WTC11 (cell line): ENCODE data around the gene ZNF200. TPM values are rescaled to one million over a fixed set of nuclear protein-coding genes. Genes with fewer than 3 reads are reported as not detected.
A peak's percentile ranks its signal among the peaks of the same experiment; 100 is the strongest.

Experiments
- ATAC-seq: fragments of 200-7000 bp; cut with Tn5 transposase; 2 replicates; pipeline ENCODE4 v1.10.0; 2021; ENCODE audit warnings: mild to moderate bottlenecking, moderate library complexity
- CTCF ChIA-PET: fragments of 300-600 bp; sonication (Branson Sonifier 250); formaldehyde crosslinking; loops from one replicate; lab custom pipeline; 2021; ENCODE audit warnings: antibody characterized with exemption; lab: Charles Lee
- POLR2A ChIA-PET: fragments of 350-600 bp; sonication (Branson Sonifier 250); formaldehyde crosslinking; loops from one replicate; lab custom pipeline; 2021; ENCODE audit warnings: antibody characterized with exemption; lab: Charles Lee
- DNase-seq: peaks from one replicate; pipeline ENCODE4 v3.0.0; 2021; ENCODE audit warnings: low spot score
- H3K27ac Mint-ChIP-seq: 2 replicates; pipeline ENCODE4 v1.8.0; 2021; ENCODE audit warnings: mixed read lengths
- H3K27me3 Mint-ChIP-seq: 2 replicates; pipeline ENCODE4 v1.8.0; 2021; ENCODE audit warnings: low read depth, mild to moderate bottlenecking, moderate library complexity, mixed read lengths
- H3K36me3 Mint-ChIP-seq: 2 replicates; pipeline ENCODE4 v1.8.0; 2021; ENCODE audit warnings: mixed read lengths
- H3K4me1 Mint-ChIP-seq: 2 replicates; pipeline ENCODE4 v1.8.0; 2022; ENCODE audit warnings: mixed read lengths
- H3K4me3 Mint-ChIP-seq: 2 replicates; pipeline ENCODE4 v1.8.0; 2021; ENCODE audit warnings: mild to moderate bottlenecking, moderate library complexity, mixed read lengths
- H3K9me3 Mint-ChIP-seq: 2 replicates; pipeline ENCODE4 v1.8.0; 2021; ENCODE audit warnings: mixed read lengths
- AFF4 ChIP-seq: sonication (generic); formaldehyde crosslinking; IDR thresholded peaks from 2 replicates; pipeline ENCODE4 v1.8.1; 2023; ENCODE audit warnings: mild to moderate bottlenecking, missing genetic modification reagents, borderline replicate concordance
- CREB1 ChIP-seq: sonication (generic); formaldehyde crosslinking; IDR thresholded peaks from 2 replicates; pipeline ENCODE4 v1.8.0; 2023; ENCODE audit warnings: mild to moderate bottlenecking, missing genetic modification reagents
- CREM ChIP-seq: sonication (generic); formaldehyde crosslinking; IDR thresholded peaks from 2 replicates; pipeline ENCODE4 v1.8.1; 2022; ENCODE audit warnings: mild to moderate bottlenecking, missing genetic modification reagents, moderate library complexity
- E2F5 ChIP-seq: sonication (generic); formaldehyde crosslinking; IDR thresholded peaks from 2 replicates; pipeline ENCODE4 v1.8.1; 2022; ENCODE audit warnings: mild to moderate bottlenecking, moderate library complexity, missing genetic modification reagents
- FOXP1 ChIP-seq: sonication (generic); formaldehyde crosslinking; IDR thresholded peaks from 2 replicates; pipeline ENCODE4 v1.8.0; 2022; ENCODE audit warnings: missing genetic modification reagents, mild to moderate bottlenecking, moderate library complexity, borderline replicate concordance
- GTF2I ChIP-seq: fragments of 250-450 bp; sonication (Bioruptor Pico); conservative IDR thresholded peaks from 2 replicates; pipeline ENCODE4 v1.4.0; 2021; ENCODE audit warnings: mild to moderate bottlenecking
- HMGXB4 ChIP-seq: sonication (generic); formaldehyde crosslinking; IDR thresholded peaks from 2 replicates; pipeline ENCODE4 v1.8.1; 2023; ENCODE audit warnings: mild to moderate bottlenecking, moderate library complexity, missing genetic modification reagents
- JAZF1 ChIP-seq: fragments of 250-450 bp; sonication (Bioruptor Pico); IDR thresholded peaks from 2 replicates; pipeline ENCODE4 v1.9.0; 2021; ENCODE audit warnings: moderate library complexity, mild to moderate bottlenecking, inconsistent platforms
- SOX15 ChIP-seq: fragments of 250-450 bp; sonication (Bioruptor Pico); IDR thresholded peaks from 2 replicates; pipeline ENCODE4 v1.9.0; 2021; ENCODE audit warnings: mild to moderate bottlenecking
- SP1 ChIP-seq: sonication (generic); formaldehyde crosslinking; conservative IDR thresholded peaks from 2 replicates; pipeline ENCODE4 v1.8.1; 2022; ENCODE audit warnings: missing genetic modification reagents
- USF1 ChIP-seq: sonication (generic); formaldehyde crosslinking; IDR thresholded peaks from 2 replicates; pipeline ENCODE4 v1.8.0; 2022; ENCODE audit warnings: mild to moderate bottlenecking, missing genetic modification reagents
- ZBTB21 ChIP-seq: sonication (generic); formaldehyde crosslinking; IDR thresholded peaks from 2 replicates; pipeline ENCODE4 v1.8.1; 2023; ENCODE audit warnings: mild to moderate bottlenecking, missing genetic modification reagents, borderline replicate concordance
- ZNF121 ChIP-seq: sonication (generic); formaldehyde crosslinking; IDR thresholded peaks from 2 replicates; pipeline ENCODE4 v1.8.0; 2023; ENCODE audit warnings: missing genetic modification reagents
- ZNF232 ChIP-seq: sonication (generic); formaldehyde crosslinking; IDR thresholded peaks from 2 replicates; pipeline ENCODE4 v1.8.0; 2022; ENCODE audit warnings: mild to moderate bottlenecking, missing genetic modification reagents
- ZNF317 ChIP-seq: sonication (generic); formaldehyde crosslinking; IDR thresholded peaks from 2 replicates; pipeline ENCODE4 v1.8.1; 2023; ENCODE audit warnings: low read depth, mild to moderate bottlenecking, moderate library complexity, missing genetic modification reagents, borderline replicate concordance
- ZNF423 ChIP-seq: fragments of 250-450 bp; sonication (Bioruptor Pico); IDR thresholded peaks from 2 replicates; pipeline ENCODE4 v2.1.2; 2022; ENCODE audit warnings: mild to moderate bottlenecking, moderate library complexity
- ZNF532 ChIP-seq: fragments of 250-450 bp; sonication (Bioruptor Pico); IDR thresholded peaks from 2 replicates; pipeline ENCODE4 v1.9.0; 2021; ENCODE audit warnings: mild to moderate bottlenecking, borderline replicate concordance
- total RNA-seq: library from RNA; stranded (reverse); gene quantifications from 3 replicates; pipeline ENCODE4 v1.2.3, GENCODE V29; 2021

The ZNF200 gene
- total RNA-seq, 1 experiment from 2014 or later = 9.7 TPM

GRCh38 chr16:3180445-3180878 is 54.5 kb downstream of the ZNF200 start (continued):
- TF ChIP-seq USF1 = no peak

- ChIA-PET POLR2A (no interaction called here), CTCF (interaction anchor here (1.3 to 5.3 kb wide), 5 partner anchors 8 to 148 kb away, joined by 4 to 50 read pairs (median 5); no protein-coding TSS in a partner anchor)
- H3K4me1 Mint-ChIP-seq = peaks cover 12% of the 10 kb centered on the region
- H3K36me3 Mint-ChIP-seq = no peaks in the 10 kb centered on the region
- no peak for DNase-seq
- no peaks in the 10 kb centered on the region for H3K9me3 Mint-ChIP-seq
- H3K4me3 Mint-ChIP-seq = 0 out of 2 replicates have a peak overlapping the region, but pooled peaks have one; percentile 98
- TF ChIP-seq USF1 (no peak), GTF2I (CRISPR knock-in tag) (no peak), SOX15 (no peak), ZNF532 (CRISPR knock-in tag) (no peak), JAZF1 (CRISPR knock-in tag) (no peak), ZBTB21 (CRISPR knock-in tag) (no peak), ZNF232 (CRISPR knock-in tag) (no peak), CREB1 (CRISPR knock-in tag) (no peak), ZNF317 (CRISPR knock-in tag) (no peak), FOXP1 (CRISPR knock-in tag) (no peak)
- no peak overlapping the region for H3K27ac Mint-ChIP-seq
- H3K27me3 Mint-ChIP-seq = peaks cover 72% of the 10 kb centered on the region
- no peak for ATAC-seq
Measured at GRCh38 chr16:3179651-3180050, 55.3 kb downstream of the ZNF200 start.

- H3K4me1 Mint-ChIP-seq = peaks cover 23% of the 10 kb centered on the region
- H3K9me3 Mint-ChIP-seq = no peaks in the 10 kb centered on the region
- TF ChIP-seq AFF4 (CRISPR knock-in tag) (no peak), E2F5 (CRISPR knock-in tag) (0 out of 2 replicates have a peak, but pooled peaks have one; percentile 18), ZNF317 (CRISPR knock-in tag) (no peak), ZNF423 (peak; percentile 37), HMGXB4 (CRISPR knock-in tag) (peak; percentile 88), CREM (CRISPR knock-in tag) (peak; percentile 42; the same call in 1 of the 2 replicates), SP1 (CRISPR knock-in tag) (0 out of 2 replicates have a peak, but pooled peaks have one; percentile 23), ZNF121 (CRISPR knock-in tag) (peak; percentile 44; the same call in 1 of the 2 replicates)
- ChIA-PET CTCF (interaction anchor here (0.6 to 9.7 kb wide), 18 partner anchors 8 to 226 kb away, joined by 3 to 95 read pairs (median 6); partner anchors contain the start of genes OR1F1, ZNF174, ZSCAN10 and ZSCAN32), POLR2A (interaction anchor here (0.6 to 5.7 kb wide), 3 partner anchors 9 to 452 kb away, joined by 3 to 46 read pairs (median 5); no protein-coding TSS in a partner anchor)
- ATAC-seq (peak; percentile 5), DNase-seq (peak; percentile 86)
- peaks cover 57% of the 10 kb centered on the region for H3K27me3 Mint-ChIP-seq
- H3K27ac Mint-ChIP-seq = no peak overlapping the region; the same call in 1 of the 2 replicates
- peak overlapping the region; percentile 75 for H3K4me3 Mint-ChIP-seq
- no peaks in the 10 kb centered on the region for H3K36me3 Mint-ChIP-seq
Measured at GRCh38 chr16:3175157-3176093, 59.5 kb downstream of the ZNF200 start.
